WTC11 (cell line): ENCODE results near the gene ZNF76. TPM values are rescaled to one million over a fixed set of nuclear protein-coding genes. Genes with fewer than 3 reads are reported as not detected.

ENCODE experiments used
- ATAC-seq: fragments of 200-7000 bp; cut with Tn5 transposase; 2 replicates; pipeline ENCODE4 v1.10.0; 2021; ENCODE audit warnings: mild to moderate bottlenecking, moderate library complexity
- CTCF ChIA-PET: fragments of 300-600 bp; sonication (Branson Sonifier 250); formaldehyde crosslinking; loops from one replicate; lab custom pipeline; 2021; ENCODE audit warnings: antibody characterized with exemption; lab: Charles Lee
- POLR2A ChIA-PET: fragments of 350-600 bp; sonication (Branson Sonifier 250); formaldehyde crosslinking; loops from one replicate; lab custom pipeline; 2021; ENCODE audit warnings: antibody characterized with exemption; lab: Charles Lee
- DNase-seq: peaks from one replicate; pipeline ENCODE4 v3.0.0; 2021; ENCODE audit warnings: low spot score
- H3K27ac Mint-ChIP-seq: 2 replicates; pipeline ENCODE4 v1.8.0; 2021; ENCODE audit warnings: mixed read lengths
- H3K27me3 Mint-ChIP-seq: 2 replicates; pipeline ENCODE4 v1.8.0; 2021; ENCODE audit warnings: low read depth, mild to moderate bottlenecking, moderate library complexity, mixed read lengths
- H3K36me3 Mint-ChIP-seq: 2 replicates; pipeline ENCODE4 v1.8.0; 2021; ENCODE audit warnings: mixed read lengths
- H3K4me1 Mint-ChIP-seq: 2 replicates; pipeline ENCODE4 v1.8.0; 2022; ENCODE audit warnings: mixed read lengths
- H3K4me3 Mint-ChIP-seq: 2 replicates; pipeline ENCODE4 v1.8.0; 2021; ENCODE audit warnings: mild to moderate bottlenecking, moderate library complexity, mixed read lengths
- H3K9me3 Mint-ChIP-seq: 2 replicates; pipeline ENCODE4 v1.8.0; 2021; ENCODE audit warnings: mixed read lengths
- ARID4B ChIP-seq: sonication (generic); formaldehyde crosslinking; IDR thresholded peaks from 2 replicates; pipeline ENCODE4 v1.8.0; 2023; ENCODE audit warnings: missing genetic modification reagents, mild to moderate bottlenecking, borderline replicate concordance
- ATF2 ChIP-seq: sonication (generic); formaldehyde crosslinking; IDR thresholded peaks from 2 replicates; pipeline ENCODE4 v1.8.1; 2022; ENCODE audit warnings: low read depth, missing genetic modification reagents, borderline replicate concordance
- ETV6 ChIP-seq: sonication (generic); formaldehyde crosslinking; IDR thresholded peaks from 2 replicates; pipeline ENCODE4 v1.8.1; 2022; ENCODE audit warnings: mild to moderate bottlenecking, missing genetic modification reagents
- GABPB1 ChIP-seq: sonication (generic); formaldehyde crosslinking; IDR thresholded peaks from 2 replicates; pipeline ENCODE4 v1.8.1; 2023; ENCODE audit warnings: mild to moderate bottlenecking, missing genetic modification reagents
- GTF2I ChIP-seq: fragments of 250-450 bp; sonication (Bioruptor Pico); conservative IDR thresholded peaks from 2 replicates; pipeline ENCODE4 v1.4.0; 2021; ENCODE audit warnings: mild to moderate bottlenecking
- IRF2 ChIP-seq: sonication (generic); formaldehyde crosslinking; IDR thresholded peaks from 2 replicates; pipeline ENCODE4 v1.8.0; 2022; ENCODE audit warnings: low read depth, missing genetic modification reagents, borderline replicate concordance
- STAT6 ChIP-seq: sonication (generic); formaldehyde crosslinking; conservative IDR thresholded peaks from 2 replicates; pipeline ENCODE4 v1.8.1; 2023; ENCODE audit warnings: mild to moderate bottlenecking, low read depth, missing genetic modification reagents, moderate library complexity
- ZNF232 ChIP-seq: sonication (generic); formaldehyde crosslinking; IDR thresholded peaks from 2 replicates; pipeline ENCODE4 v1.8.0; 2022; ENCODE audit warnings: mild to moderate bottlenecking, missing genetic modification reagents
- ZNF263 ChIP-seq: sonication (generic); formaldehyde crosslinking; IDR thresholded peaks from 2 replicates; pipeline ENCODE4 v1.8.1; 2022; ENCODE audit warnings: low read depth, mild to moderate bottlenecking, moderate library complexity, missing genetic modification reagents
- ZNF416 ChIP-seq: fragments of 250-450 bp; sonication (Bioruptor Pico); IDR thresholded peaks from 2 replicates; pipeline ENCODE4 v1.9.0; 2021; ENCODE audit warnings: mild to moderate bottlenecking, inconsistent platforms
- total RNA-seq: library from RNA; stranded (reverse); gene quantifications from 3 replicates; pipeline ENCODE4 v1.2.3, GENCODE V29; 2021
- TF ChIP-seq, protein P1 (sequence below): sonication (generic); formaldehyde crosslinking; IDR thresholded peaks from 2 replicates; pipeline ENCODE4 v1.8.1; 2023; ENCODE audit warnings: mild to moderate bottlenecking, moderate library complexity, missing genetic modification reagents
- TF ChIP-seq, protein P2 (sequence below): sonication (generic); formaldehyde crosslinking; IDR thresholded peaks from 2 replicates; pipeline ENCODE4 v1.8.0; 2022; ENCODE audit warnings: mild to moderate bottlenecking, missing genetic modification reagents

The ZNF76 gene
- total RNA-seq, 1 experiment from 2014 or later: 25.8 TPM

- TF ChIP-seq ARID4B (CRISPR knock-in tag): no peak
- no peak for TF ChIP-seq IRF2 (CRISPR knock-in tag)
- no peak for TF ChIP-seq GTF2I (CRISPR knock-in tag)
- TF ChIP-seq ZNF416: no peak
- TF ChIP-seq STAT6 (CRISPR knock-in tag): no peak
- no peak for TF ChIP-seq ZNF232 (CRISPR knock-in tag)
- no peak for TF ChIP-seq ETV6
- TF ChIP-seq GABPB1 (CRISPR knock-in tag): no peak
- TF ChIP-seq, protein P1, sequence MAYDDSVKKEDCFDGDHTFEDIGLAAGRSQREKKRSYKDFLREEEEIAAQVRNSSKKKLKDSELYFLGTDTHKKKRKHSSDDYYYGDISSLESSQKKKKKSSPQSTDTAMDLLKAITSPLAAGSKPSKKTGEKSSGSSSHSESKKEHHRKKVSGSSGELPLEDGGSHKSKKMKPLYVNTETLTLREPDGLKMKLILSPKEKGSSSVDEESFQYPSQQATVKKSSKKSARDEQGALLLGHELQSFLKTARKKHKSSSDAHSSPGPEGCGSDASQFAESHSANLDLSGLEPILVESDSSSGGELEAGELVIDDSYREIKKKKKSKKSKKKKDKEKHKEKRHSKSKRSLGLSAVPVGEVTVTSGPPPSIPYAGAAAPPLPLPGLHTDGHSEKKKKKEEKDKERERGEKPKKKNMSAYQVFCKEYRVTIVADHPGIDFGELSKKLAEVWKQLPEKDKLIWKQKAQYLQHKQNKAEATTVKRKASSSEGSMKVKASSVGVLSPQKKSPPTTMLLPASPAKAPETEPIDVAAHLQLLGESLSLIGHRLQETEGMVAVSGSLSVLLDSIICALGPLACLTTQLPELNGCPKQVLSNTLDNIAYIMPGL (CRISPR knock-in tag): no peak
- TF ChIP-seq ZNF263 (CRISPR knock-in tag): no peak
- TF ChIP-seq ATF2: no peak
- TF ChIP-seq, all 79 proteins: peak for 0
Measured at GRCh38 chr6:35298625-35299140, 39.1 kb downstream of the ZNF76 start (continued).

DNA sequence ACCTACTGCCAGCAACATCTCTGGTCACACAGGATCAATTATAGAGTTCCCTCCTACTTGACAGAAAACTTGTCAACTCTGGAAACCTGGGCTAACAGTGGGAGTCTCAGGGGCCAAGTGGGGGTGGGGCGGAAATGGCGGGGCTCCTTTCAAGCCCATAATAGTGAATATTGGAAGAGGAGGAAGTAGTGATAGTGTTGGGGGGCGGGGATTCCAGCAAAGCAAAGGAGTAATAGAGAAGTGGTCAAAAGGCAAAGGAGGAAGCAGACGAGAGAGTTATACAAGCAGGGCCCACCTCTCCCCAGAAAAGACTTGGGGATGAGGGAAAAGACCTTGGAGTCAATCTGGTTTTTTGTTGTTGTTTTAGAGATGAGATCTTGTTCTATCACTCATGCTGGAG lies 40.1 kb downstream of the ZNF76 start:
- no peak for TF ChIP-seq GTF2I (CRISPR knock-in tag)
- TF ChIP-seq, protein P2, sequence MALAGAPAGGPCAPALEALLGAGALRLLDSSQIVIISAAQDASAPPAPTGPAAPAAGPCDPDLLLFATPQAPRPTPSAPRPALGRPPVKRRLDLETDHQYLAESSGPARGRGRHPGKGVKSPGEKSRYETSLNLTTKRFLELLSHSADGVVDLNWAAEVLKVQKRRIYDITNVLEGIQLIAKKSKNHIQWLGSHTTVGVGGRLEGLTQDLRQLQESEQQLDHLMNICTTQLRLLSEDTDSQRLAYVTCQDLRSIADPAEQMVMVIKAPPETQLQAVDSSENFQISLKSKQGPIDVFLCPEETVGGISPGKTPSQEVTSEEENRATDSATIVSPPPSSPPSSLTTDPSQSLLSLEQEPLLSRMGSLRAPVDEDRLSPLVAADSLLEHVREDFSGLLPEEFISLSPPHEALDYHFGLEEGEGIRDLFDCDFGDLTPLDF: no peak
- ChIA-PET CTCF (interaction anchor here (0.6 to 0.9 kb wide), 2 partner anchors 43 to 150 kb away, joined by 3 to 5 read pairs; no protein-coding TSS in a partner anchor), POLR2A (interaction anchor here (0.7 to 1.8 kb wide), 2 partner anchors 40 to 59 kb away, joined by 4 to 8 read pairs; partner anchors contain the start of gene ZNF76)
- H3K27me3 Mint-ChIP-seq: 0 out of 2 replicates have a peak, but pooled peaks cover 4% of the 10 kb centered on the region
- no peak overlapping the region for H3K4me3 Mint-ChIP-seq
- DNase-seq (no peak), ATAC-seq (no peak)
- H3K27ac Mint-ChIP-seq: no peak overlapping the region
- peaks cover 39% of the 10 kb centered on the region for H3K4me1 Mint-ChIP-seq
- no peaks in the 10 kb centered on the region for H3K9me3 Mint-ChIP-seq
- peaks cover 3% of the 10 kb centered on the region; the same call in 1 of the 2 replicates for H3K36me3 Mint-ChIP-seq
